ENCODE data around the gene LIMS1.

Gene LIMS1

GRCh38 chr2:108602422-108602821, 68.2 kb downstream of the LIMS1 start:
- no peak for DNase-seq (ENCODE audit: low read depth, low spot score)
- Histone ChIP-seq H3K9me3 (ENCODE audit: low read depth, low read length) (no peaks in the 10 kb centered on the region), H3K27ac (no peak overlapping the region), H3K9ac (ENCODE audit: insufficient read length) (no peak overlapping the region), H3K4me3 (no peak overlapping the region), H3K36me3 (ENCODE audit: insufficient read depth, low read length) (no peaks in the 10 kb centered on the region)
- no peak for TF ChIP-seq POLR2AphosphoS5 (IDR thresholded peaks at IDR 0.05; ENCODE audit: borderline replicate concordance, low read depth, low read length)
- no peak for TF ChIP-seq FOXP2 (optimal IDR thresholded peaks at IDR 0.05; ENCODE audit: control extremely low read depth, extremely low read length, insufficient read depth)
- TF ChIP-seq EZH2 (IDR thresholded peaks at IDR 0.05) = no peak

GRCh38 chr2:108604196-108604595, 69.9 kb downstream of the LIMS1 start:
- no peak overlapping the region for H3K4me3 ChIP-seq
- no peak for TF ChIP-seq EZH2 (IDR thresholded peaks at IDR 0.05)
- TF ChIP-seq POLR2AphosphoS5 (IDR thresholded peaks at IDR 0.05; ENCODE audit: borderline replicate concordance, low read depth, low read length) = no peak
- no peak for TF ChIP-seq FOXP2 (optimal IDR thresholded peaks at IDR 0.05; ENCODE audit: control extremely low read depth, extremely low read length, insufficient read depth)

GRCh38 chr2:108605947-108606346, 71.7 kb downstream of the LIMS1 start:
- no peak for DNase-seq (ENCODE audit: low read depth, low spot score)
- Histone ChIP-seq H3K36me3 (ENCODE audit: insufficient read depth, low read length) (no peaks in the 10 kb centered on the region), H3K9ac (ENCODE audit: insufficient read length) (no peak overlapping the region), H3K9me3 (ENCODE audit: low read depth, low read length) (no peaks in the 10 kb centered on the region), H3K4me3 (no peak overlapping the region), H3K27ac (no peak overlapping the region)
- no peak for TF ChIP-seq POLR2AphosphoS5 (IDR thresholded peaks at IDR 0.05; ENCODE audit: borderline replicate concordance, low read depth, low read length)
- no peak for TF ChIP-seq FOXP2 (optimal IDR thresholded peaks at IDR 0.05; ENCODE audit: control extremely low read depth, extremely low read length, insufficient read depth)

More at GRCh38 chr2:108604196-108604595, 69.9 kb downstream of the LIMS1 start:
- Histone ChIP-seq H3K9ac (ENCODE audit: insufficient read length) (no peak overlapping the region), H3K27ac (no peak overlapping the region), H3K9me3 (ENCODE audit: low read depth, low read length) (no peaks in the 10 kb centered on the region), H3K36me3 (ENCODE audit: insufficient read depth, low read length) (no peaks in the 10 kb centered on the region)
- DNase-seq (ENCODE audit: low read depth, low spot score) = no peak

- DNase-seq (ENCODE audit: low read depth, low spot score) = no peak
- no peaks in the 10 kb centered on the region for H3K9me3 ChIP-seq (ENCODE audit: low read depth, low read length)
- no peak overlapping the region for H3K9ac ChIP-seq (ENCODE audit: insufficient read length)
- H3K27ac ChIP-seq = no peak overlapping the region
- H3K4me3 ChIP-seq = no peak overlapping the region
- H3K36me3 ChIP-seq (ENCODE audit: insufficient read depth, low read length) = no peaks in the 10 kb centered on the region
- no peak for TF ChIP-seq FOXP2 (optimal IDR thresholded peaks at IDR 0.05; ENCODE audit: control extremely low read depth, extremely low read length, insufficient read depth)
- no peak for TF ChIP-seq POLR2AphosphoS5 (IDR thresholded peaks at IDR 0.05; ENCODE audit: borderline replicate concordance, low read depth, low read length)
- no peak for TF ChIP-seq EZH2 (IDR thresholded peaks at IDR 0.05)
Measured at GRCh38 chr2:108607706-108608301, 73.5 kb downstream of the LIMS1 start.

- no peaks in the 10 kb centered on the region for H3K9me3 ChIP-seq (ENCODE audit: low read depth, low read length)
- no peak overlapping the region for H3K4me3 ChIP-seq
- no peak for DNase-seq (ENCODE audit: low read depth, low spot score)
- no peak overlapping the region for H3K27ac ChIP-seq
- H3K36me3 ChIP-seq (ENCODE audit: insufficient read depth, low read length) = no peaks in the 10 kb centered on the region
- H3K9ac ChIP-seq (ENCODE audit: insufficient read length) = no peak overlapping the region
- TF ChIP-seq POLR2AphosphoS5 (IDR thresholded peaks at IDR 0.05; ENCODE audit: borderline replicate concordance, low read depth, low read length) = no peak
- TF ChIP-seq EZH2 (IDR thresholded peaks at IDR 0.05) = no peak
- TF ChIP-seq FOXP2 (optimal IDR thresholded peaks at IDR 0.05; ENCODE audit: control extremely low read depth, extremely low read length, insufficient read depth) = no peak
Measured at GRCh38 chr2:108611021-108611420, 76.8 kb downstream of the LIMS1 start.

GRCh38 chr2:108612153-108612513, 77.9 kb downstream of the LIMS1 start:
- no peak overlapping the region for H3K9ac ChIP-seq (ENCODE audit: insufficient read length)
- DNase-seq (ENCODE audit: low read depth, low spot score) = no peak
- H3K9me3 ChIP-seq (ENCODE audit: low read depth, low read length) = no peaks in the 10 kb centered on the region
- H3K36me3 ChIP-seq (ENCODE audit: insufficient read depth, low read length) = no peaks in the 10 kb centered on the region
- H3K4me3 ChIP-seq = no peak overlapping the region
- H3K27ac ChIP-seq = no peak overlapping the region
- no peak for TF ChIP-seq EZH2 (IDR thresholded peaks at IDR 0.05)
- no peak for TF ChIP-seq POLR2AphosphoS5 (IDR thresholded peaks at IDR 0.05; ENCODE audit: borderline replicate concordance, low read depth, low read length)
- no peak for TF ChIP-seq FOXP2 (optimal IDR thresholded peaks at IDR 0.05; ENCODE audit: control extremely low read depth, extremely low read length, insufficient read depth)

GRCh38 chr2:108612514-108613183, 78.4 kb downstream of the LIMS1 start:
- TF ChIP-seq FOXP2 (optimal IDR thresholded peaks at IDR 0.05; ENCODE audit: control extremely low read depth, extremely low read length, insufficient read depth) (no peak), EZH2 (IDR thresholded peaks at IDR 0.05) (no peak), POLR2AphosphoS5 (IDR thresholded peaks at IDR 0.05; ENCODE audit: borderline replicate concordance, low read depth, low read length) (no peak)
- Histone ChIP-seq H3K27ac (no peak overlapping the region), H3K9me3 (ENCODE audit: low read depth, low read length) (no peaks in the 10 kb centered on the region), H3K36me3 (ENCODE audit: insufficient read depth, low read length) (no peaks in the 10 kb centered on the region), H3K9ac (ENCODE audit: insufficient read length) (no peak overlapping the region), H3K4me3 (no peak overlapping the region)
- DNase-seq (ENCODE audit: low read depth, low spot score) = no peak

- no peak for DNase-seq (ENCODE audit: low read depth, low spot score)
- no peaks in the 10 kb centered on the region for H3K9me3 ChIP-seq (ENCODE audit: low read depth, low read length)
- no peak for TF ChIP-seq FOXP2 (optimal IDR thresholded peaks at IDR 0.05; ENCODE audit: control extremely low read depth, extremely low read length, insufficient read depth)
- TF ChIP-seq POLR2AphosphoS5 (IDR thresholded peaks at IDR 0.05; ENCODE audit: borderline replicate concordance, low read depth, low read length) = no peak
- no peak for TF ChIP-seq EZH2 (IDR thresholded peaks at IDR 0.05)
- H3K27ac ChIP-seq = no peak overlapping the region
- no peak overlapping the region for H3K9ac ChIP-seq (ENCODE audit: insufficient read length)
- H3K4me3 ChIP-seq = no peak overlapping the region
- no peaks in the 10 kb centered on the region for H3K36me3 ChIP-seq (ENCODE audit: insufficient read depth, low read length)
Measured at GRCh38 chr2:108613261-108614042, 79.2 kb downstream of the LIMS1 start.
